HG03045 (cell line): ENCODE measurements around the gene GH2.
"Not testable (repeated sequence)": the region's sequence is repeated elsewhere in the genome, so short reads cannot be mapped to it uniquely, and the experiment has no call there.

Experiments
- ATAC-seq: cut with Tn5 transposase; IDR thresholded peaks from one replicate; pipeline ENCODE4 v1.9.1; 2021; ENCODE audit warnings: mild to moderate bottlenecking, moderate library complexity; ENCODE audit not compliant: unreplicated experiment

GH2 gene

GRCh38 chr17:63881935-63882601, at the start of gene GH2:
TSS of gene GH2 (minus strand) at chr17:63881944. CDS start at chr17:63881801, 143 bp downstream.
- ATAC-seq: no peak

- ATAC-seq: no peak
Measured at GRCh38 chr17:63930951-63931575, 49.3 kb upstream of the GH2 start.

GRCh38 chr17:63929860-63930766, 48.4 kb upstream of the GH2 start:
- ATAC-seq: no peak

- ATAC-seq: no peak
Measured at GRCh38 chr17:63928966-63929695, 47.4 kb upstream of the GH2 start.

GRCh38 chr17:63928172-63928666, 46.5 kb upstream of the GH2 start:
- no peak for ATAC-seq

GRCh38 chr17:63927464-63928171, 45.9 kb upstream of the GH2 start:
- no peak for ATAC-seq

- ATAC-seq: no peak
Measured at GRCh38 chr17:63926164-63926563, 44.4 kb upstream of the GH2 start.

- ATAC-seq: no peak
Measured at GRCh38 chr17:63925615-63926014, 43.9 kb upstream of the GH2 start.

GRCh38 chr17:63922402-63922801, 40.7 kb upstream of the GH2 start:
- not testable (repeated sequence) for ATAC-seq

GRCh38 chr17:63920779-63921178, 39.0 kb upstream of the GH2 start:
- not testable (repeated sequence) for ATAC-seq

GRCh38 chr17:63920050-63920449, 38.3 kb upstream of the GH2 start:
- not testable (repeated sequence) for ATAC-seq

- peak; percentile 64 for ATAC-seq
Measured at GRCh38 chr17:63919311-63919723, 37.6 kb upstream of the GH2 start.

GRCh38 chr17:63918789-63919305, 37.1 kb upstream of the GH2 start, which contains the start of gene GH1:
TSS of gene GH1 (minus strand) at chr17:63918839. CDS start at chr17:63918776, 63 bp downstream.
- not testable (repeated sequence) for ATAC-seq

GRCh38 chr17:63918305-63918704, 36.6 kb upstream of the GH2 start:
- no peak for ATAC-seq

- no peak for ATAC-seq
Measured at GRCh38 chr17:63917646-63918045, 35.9 kb upstream of the GH2 start.

GRCh38 chr17:63917206-63917605, 35.5 kb upstream of the GH2 start:
- ATAC-seq: not testable (repeated sequence)

GRCh38 chr17:63916566-63917185, 34.9 kb upstream of the GH2 start:
- ATAC-seq: no peak

- not testable (repeated sequence) for ATAC-seq
Measured at GRCh38 chr17:63915753-63916152, 34.0 kb upstream of the GH2 start.

- ATAC-seq: no peak
Measured at GRCh38 chr17:63914471-63914870, 32.7 kb upstream of the GH2 start.
